ENCODE results near the gene GIGYF2. TPM values are rescaled to one million over a fixed set of nuclear protein-coding genes. Genes with fewer than 3 reads are reported as not detected.

GIGYF2 gene
- total RNA-seq, 2 donors from 2014 or later: 62.5 to 72.3 TPM

GRCh38 chr2:232776435-232776834, 79.3 kb downstream of the GIGYF2 start, which contains the start of gene KCNJ13:
Gene KCNJ13, minus strand, starts transcription at chr2:232776565. Its CDS starts 5,203 bp downstream, at chr2:232771362.
- TF ChIP-seq CTCF (conservative IDR thresholded peaks at IDR 0.05): no peak
- Mint-ChIP-seq H3K36me3 (ENCODE audit: low read depth) (peaks cover 8% of the 10 kb centered on the region), H3K9me3 (no peaks in the 10 kb centered on the region), H3K4me3 (peak within 1 kb of the TSS; percentile 10), H3K27ac (peak within 1 kb of the TSS; percentile 61), H3K4me1 (peaks cover 45% of the 10 kb centered on the region), H3K27me3 (ENCODE audit: insufficient read depth) (no peaks in the 10 kb centered on the region)
- Histone ChIP-seq H3K36me3 (ENCODE audit: control insufficient read depth, insufficient read depth, low read length) (peaks cover 16% of the 10 kb centered on the region), H3K27me3 (ENCODE audit: control insufficient read depth, insufficient read depth, low read length, poor library complexity, severe bottlenecking) (no peaks in the 10 kb centered on the region), H3K27ac (ENCODE audit: low read depth, low read length) (no peak within 1 kb of the TSS), H3K9me3 (ENCODE audit: control insufficient read depth, low read length) (no peaks in the 10 kb centered on the region), H3K9ac (ENCODE audit: extremely low read depth, low read length, poor library complexity, severe bottlenecking) (no peak within 1 kb of the TSS), H3K4me3 (ENCODE audit: low read length) (peak within 1 kb of the TSS; percentile 57), H3K4me1 (ENCODE audit: control insufficient read depth, insufficient read depth, low read length) (peaks cover 14% of the 10 kb centered on the region)
- DNase-seq: peak; percentile 69
- WGBS, 2 experiments (ENCODE audit: insufficient coverage in 1 of 2, insufficient read length in 1 of 2): 40% methylated on average over 1 of the region's 1 CpG; no CpG with 5 or more reads in 1 of the 2 experiments

GRCh38 chr2:232777276-232777675, 80.1 kb downstream of the GIGYF2 start:
- Mint-ChIP-seq H3K4me1 (peaks cover 46% of the 10 kb centered on the region), H3K4me3 (no peak overlapping the region), H3K9me3 (no peaks in the 10 kb centered on the region), H3K27me3 (ENCODE audit: insufficient read depth) (no peaks in the 10 kb centered on the region), H3K36me3 (ENCODE audit: low read depth) (peaks cover 12% of the 10 kb centered on the region), H3K27ac (no peak overlapping the region)
- no peak for TF ChIP-seq CTCF (conservative IDR thresholded peaks at IDR 0.05)
- no peak for DNase-seq
- H3K9me3 ChIP-seq (ENCODE audit: control insufficient read depth, low read length): no peaks in the 10 kb centered on the region
- H3K4me3 ChIP-seq (ENCODE audit: low read length): no peak overlapping the region
- WGBS, 2 experiments (ENCODE audit: insufficient coverage in 1 of 2, insufficient read length in 1 of 2): 94 to 100% methylated on average over 1 to 4 of the region's 5 CpGs
- no peak overlapping the region for H3K27ac ChIP-seq (ENCODE audit: low read depth, low read length)
- peaks cover 14% of the 10 kb centered on the region for H3K36me3 ChIP-seq (ENCODE audit: control insufficient read depth, insufficient read depth, low read length)
- no peak overlapping the region for H3K9ac ChIP-seq (ENCODE audit: extremely low read depth, low read length, poor library complexity, severe bottlenecking)
- no peaks in the 10 kb centered on the region for H3K27me3 ChIP-seq (ENCODE audit: control insufficient read depth, insufficient read depth, low read length, poor library complexity, severe bottlenecking)
- H3K4me1 ChIP-seq (ENCODE audit: control insufficient read depth, insufficient read depth, low read length): peaks cover 6% of the 10 kb centered on the region

GRCh38 chr2:232779465-232779864, 82.3 kb downstream of the GIGYF2 start:
- no peaks in the 10 kb centered on the region for H3K9me3 Mint-ChIP-seq
- H3K27me3 Mint-ChIP-seq (ENCODE audit: insufficient read depth): no peaks in the 10 kb centered on the region
- 94 to 100% methylated on average over 3 of the region's 3 CpGs for WGBS, 2 experiments (ENCODE audit: insufficient coverage in 1 of 2, insufficient read length in 1 of 2)
- DNase-seq: no peak
- Histone ChIP-seq H3K27ac (ENCODE audit: low read depth, low read length) (no peak overlapping the region), H3K9me3 (ENCODE audit: control insufficient read depth, low read length) (no peaks in the 10 kb centered on the region), H3K4me1 (ENCODE audit: control insufficient read depth, insufficient read depth, low read length) (peaks cover 3% of the 10 kb centered on the region), H3K27me3 (ENCODE audit: control insufficient read depth, insufficient read depth, low read length, poor library complexity, severe bottlenecking) (no peaks in the 10 kb centered on the region), H3K9ac (ENCODE audit: extremely low read depth, low read length, poor library complexity, severe bottlenecking) (no peak overlapping the region), H3K4me3 (ENCODE audit: low read length) (no peak overlapping the region), H3K36me3 (ENCODE audit: control insufficient read depth, insufficient read depth, low read length) (peaks cover 18% of the 10 kb centered on the region)
- peak overlapping the region; percentile 62 for H3K27ac Mint-ChIP-seq
- H3K36me3 Mint-ChIP-seq (ENCODE audit: low read depth): peaks cover 16% of the 10 kb centered on the region
- TF ChIP-seq CTCF (conservative IDR thresholded peaks at IDR 0.05): no peak
- no peak overlapping the region for H3K4me3 Mint-ChIP-seq
- peaks cover 43% of the 10 kb centered on the region for H3K4me1 Mint-ChIP-seq
